ENCODE data around the gene ACTR3.

- TF ChIP-seq, protein P1, sequence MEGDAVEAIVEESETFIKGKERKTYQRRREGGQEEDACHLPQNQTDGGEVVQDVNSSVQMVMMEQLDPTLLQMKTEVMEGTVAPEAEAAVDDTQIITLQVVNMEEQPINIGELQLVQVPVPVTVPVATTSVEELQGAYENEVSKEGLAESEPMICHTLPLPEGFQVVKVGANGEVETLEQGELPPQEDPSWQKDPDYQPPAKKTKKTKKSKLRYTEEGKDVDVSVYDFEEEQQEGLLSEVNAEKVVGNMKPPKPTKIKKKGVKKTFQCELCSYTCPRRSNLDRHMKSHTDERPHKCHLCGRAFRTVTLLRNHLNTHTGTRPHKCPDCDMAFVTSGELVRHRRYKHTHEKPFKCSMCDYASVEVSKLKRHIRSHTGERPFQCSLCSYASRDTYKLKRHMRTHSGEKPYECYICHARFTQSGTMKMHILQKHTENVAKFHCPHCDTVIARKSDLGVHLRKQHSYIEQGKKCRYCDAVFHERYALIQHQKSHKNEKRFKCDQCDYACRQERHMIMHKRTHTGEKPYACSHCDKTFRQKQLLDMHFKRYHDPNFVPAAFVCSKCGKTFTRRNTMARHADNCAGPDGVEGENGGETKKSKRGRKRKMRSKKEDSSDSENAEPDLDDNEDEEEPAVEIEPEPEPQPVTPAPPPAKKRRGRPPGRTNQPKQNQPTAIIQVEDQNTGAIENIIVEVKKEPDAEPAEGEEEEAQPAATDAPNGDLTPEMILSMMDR (IDR thresholded peaks at IDR 0.05; ENCODE audit: insufficient read depth, low read length), result no peak
- TF ChIP-seq POLR2AphosphoS5 (IDR thresholded peaks at IDR 0.05; ENCODE audit: low read depth) (no peak), GABPA (IDR thresholded peaks at IDR 0.05; ENCODE audit: low read depth) (no peak), REST (IDR thresholded peaks at IDR 0.05; ENCODE audit: insufficient replicate concordance, low read depth) (no peak)
These were observed 95.9 kb downstream of the ACTR3 start for GRCh38 chr2:113985554-113986397.

Data from HL-60 (cell line).